ENCODE data around the gene LPAR4. TPM values are rescaled to one million over a fixed set of nuclear protein-coding genes. Genes with fewer than 3 reads are reported as not detected.
"Not testable (repeated sequence)": the region's sequence is repeated elsewhere in the genome, so short reads cannot be mapped to it uniquely, and the experiment has no call there.

LPAR4 gene
- total RNA-seq, 1 donor from 2014 or later = 1.7 TPM

DNA sequence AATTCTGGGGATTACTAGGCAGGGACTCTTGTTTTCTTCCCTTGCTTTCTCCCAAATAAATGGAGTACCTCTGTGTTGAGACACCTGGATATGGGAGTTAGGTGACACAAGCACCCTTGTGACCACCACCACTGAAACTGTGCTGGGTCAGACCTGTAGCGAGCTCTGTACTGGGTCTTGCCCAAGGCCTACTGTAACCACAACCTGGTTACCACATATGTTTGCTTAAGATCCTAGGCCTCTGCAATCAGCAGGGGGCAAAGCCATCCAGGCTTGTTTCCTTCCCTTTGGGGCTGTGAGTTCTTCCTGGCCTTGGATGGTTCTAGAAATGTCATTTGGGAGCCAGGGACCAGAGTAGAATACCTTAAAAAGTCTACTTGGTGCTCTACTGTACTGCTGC is 49.4 kb downstream of the LPAR4 start:
- no peak for DNase-seq (ENCODE audit: low spot score)
- Mint-ChIP-seq H3K36me3 (ENCODE audit: low read depth) (no peaks in the 10 kb centered on the region), H3K4me1 (ENCODE audit: low read depth) (no peaks in the 10 kb centered on the region)

DNA sequence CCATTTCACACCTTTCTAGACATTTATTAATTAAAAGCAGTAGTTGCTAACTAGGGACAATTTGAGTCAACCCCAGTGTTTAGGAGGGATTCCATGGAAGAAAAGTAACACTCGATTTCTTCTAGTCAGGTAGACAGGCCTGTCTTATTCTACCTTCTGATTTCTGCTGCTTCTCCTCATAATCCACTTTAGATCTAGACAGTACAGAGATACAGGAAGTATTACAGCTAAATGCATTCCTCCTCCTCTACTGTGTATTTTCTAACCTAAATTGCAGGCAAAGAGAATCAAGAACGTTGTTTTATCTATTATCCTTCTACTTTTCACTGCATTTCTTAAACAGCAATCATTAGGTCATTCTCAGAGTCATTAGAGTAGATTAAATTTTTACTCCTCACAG is 52.6 kb downstream of the LPAR4 start:
- TF ChIP-seq, protein P1, sequence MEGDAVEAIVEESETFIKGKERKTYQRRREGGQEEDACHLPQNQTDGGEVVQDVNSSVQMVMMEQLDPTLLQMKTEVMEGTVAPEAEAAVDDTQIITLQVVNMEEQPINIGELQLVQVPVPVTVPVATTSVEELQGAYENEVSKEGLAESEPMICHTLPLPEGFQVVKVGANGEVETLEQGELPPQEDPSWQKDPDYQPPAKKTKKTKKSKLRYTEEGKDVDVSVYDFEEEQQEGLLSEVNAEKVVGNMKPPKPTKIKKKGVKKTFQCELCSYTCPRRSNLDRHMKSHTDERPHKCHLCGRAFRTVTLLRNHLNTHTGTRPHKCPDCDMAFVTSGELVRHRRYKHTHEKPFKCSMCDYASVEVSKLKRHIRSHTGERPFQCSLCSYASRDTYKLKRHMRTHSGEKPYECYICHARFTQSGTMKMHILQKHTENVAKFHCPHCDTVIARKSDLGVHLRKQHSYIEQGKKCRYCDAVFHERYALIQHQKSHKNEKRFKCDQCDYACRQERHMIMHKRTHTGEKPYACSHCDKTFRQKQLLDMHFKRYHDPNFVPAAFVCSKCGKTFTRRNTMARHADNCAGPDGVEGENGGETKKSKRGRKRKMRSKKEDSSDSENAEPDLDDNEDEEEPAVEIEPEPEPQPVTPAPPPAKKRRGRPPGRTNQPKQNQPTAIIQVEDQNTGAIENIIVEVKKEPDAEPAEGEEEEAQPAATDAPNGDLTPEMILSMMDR (IDR thresholded peaks at IDR 0.05) = no peak
- H3K4me1 Mint-ChIP-seq (ENCODE audit: low read depth) = no peaks in the 10 kb centered on the region
- no peak overlapping the region for H3K27ac Mint-ChIP-seq (ENCODE audit: unreplicated experiment)
- DNase-seq (ENCODE audit: low spot score) = no peak
- H3K36me3 Mint-ChIP-seq (ENCODE audit: low read depth) = no peaks in the 10 kb centered on the region
- H3K27me3 Mint-ChIP-seq (ENCODE audit: low read depth) = no peaks in the 10 kb centered on the region
- H3K9me3 Mint-ChIP-seq (ENCODE audit: low read depth) = peaks cover 5% of the 10 kb centered on the region
- H3K4me3 Mint-ChIP-seq (ENCODE audit: unreplicated experiment) = no peak overlapping the region

More for the DNA sequence above, 49.4 kb downstream of the LPAR4 start:
- peaks cover 3% of the 10 kb centered on the region for H3K9me3 Mint-ChIP-seq (ENCODE audit: low read depth)
- H3K4me3 Mint-ChIP-seq (ENCODE audit: unreplicated experiment) = no peak overlapping the region
- H3K27ac Mint-ChIP-seq (ENCODE audit: unreplicated experiment) = no peak overlapping the region
- TF ChIP-seq, protein P1 (IDR thresholded peaks at IDR 0.05) = no peak
- no peaks in the 10 kb centered on the region for H3K27me3 Mint-ChIP-seq (ENCODE audit: low read depth)

DNA sequence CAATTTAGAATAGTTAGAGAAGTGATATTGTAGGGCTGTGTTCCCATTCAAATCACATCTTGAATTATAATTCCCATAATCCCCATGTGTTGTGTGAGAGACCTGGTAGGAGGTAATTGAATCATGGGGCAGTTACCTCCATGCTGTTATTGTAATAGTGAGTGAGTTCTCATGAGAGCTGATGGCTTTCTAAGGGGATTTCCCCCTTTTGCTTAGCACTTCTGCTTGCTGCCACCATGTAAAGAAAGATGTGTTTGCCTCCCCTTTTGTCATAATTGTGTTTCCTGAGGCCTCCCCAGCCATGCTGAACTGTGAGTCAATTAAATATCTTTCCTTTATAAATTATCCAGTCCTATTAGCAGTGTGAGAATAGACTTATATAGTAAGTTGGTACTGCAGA is 53.2 kb downstream of the LPAR4 start:
- Mint-ChIP-seq H3K4me3 (ENCODE audit: unreplicated experiment) (no peak overlapping the region), H3K4me1 (ENCODE audit: low read depth) (no peaks in the 10 kb centered on the region), H3K27ac (ENCODE audit: unreplicated experiment) (no peak overlapping the region), H3K27me3 (ENCODE audit: low read depth) (no peaks in the 10 kb centered on the region), H3K36me3 (ENCODE audit: low read depth) (no peaks in the 10 kb centered on the region), H3K9me3 (ENCODE audit: low read depth) (peaks cover 5% of the 10 kb centered on the region)
- TF ChIP-seq, protein P1 (IDR thresholded peaks at IDR 0.05) = no peak
- no peak for DNase-seq (ENCODE audit: low spot score)

DNA sequence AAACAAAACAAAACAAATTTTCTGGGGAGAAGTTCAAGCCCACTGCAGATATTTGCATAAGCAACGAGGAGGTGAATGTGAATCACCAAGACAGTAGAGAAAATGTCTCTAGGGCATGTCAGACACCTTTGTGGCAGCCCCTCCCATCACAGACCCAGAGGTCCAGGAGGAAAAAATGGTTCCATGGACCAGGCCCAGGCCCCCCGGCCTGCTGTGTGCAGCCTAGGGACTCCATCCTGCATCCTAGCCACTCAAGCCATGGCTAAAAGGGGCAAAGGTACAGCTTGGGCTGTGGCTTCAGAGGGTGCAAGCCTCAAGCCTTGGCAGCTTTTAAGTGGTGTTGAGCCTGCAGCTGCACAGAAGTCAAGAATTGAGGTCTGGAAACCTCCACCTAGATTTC is 54.0 kb downstream of the LPAR4 start:
- Mint-ChIP-seq H3K36me3 (ENCODE audit: low read depth) (no peaks in the 10 kb centered on the region), H3K27ac (ENCODE audit: unreplicated experiment) (no peak overlapping the region), H3K9me3 (ENCODE audit: low read depth) (peaks cover 5% of the 10 kb centered on the region), H3K27me3 (ENCODE audit: low read depth) (no peaks in the 10 kb centered on the region), H3K4me3 (ENCODE audit: unreplicated experiment) (no peak overlapping the region), H3K4me1 (ENCODE audit: low read depth) (no peaks in the 10 kb centered on the region)
- no peak for DNase-seq (ENCODE audit: low spot score)
- TF ChIP-seq, protein P1 (IDR thresholded peaks at IDR 0.05) = no peak

DNA sequence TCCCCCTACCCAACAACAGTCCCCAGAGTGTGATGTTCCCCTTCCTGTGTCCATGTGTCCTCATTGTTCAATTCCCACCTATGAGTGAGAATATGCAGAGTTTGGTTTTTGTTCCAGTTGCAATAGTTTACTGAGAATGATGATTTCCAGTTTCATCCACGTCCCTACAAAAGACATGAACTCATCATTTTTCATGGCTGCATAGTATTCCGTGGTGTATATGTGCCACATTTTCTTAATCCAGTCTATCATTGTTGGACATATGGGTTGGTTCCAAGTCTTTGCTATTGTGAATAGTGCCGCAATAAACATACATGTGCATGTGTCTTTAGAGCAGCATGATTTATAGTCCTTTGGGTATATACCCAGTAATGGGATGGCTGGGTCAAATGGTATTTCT is 55.0 kb downstream of the LPAR4 start:
- not testable (repeated sequence) for H3K27me3 Mint-ChIP-seq (ENCODE audit: low read depth); H3K36me3 Mint-ChIP-seq (ENCODE audit: low read depth); H3K4me3 Mint-ChIP-seq (ENCODE audit: unreplicated experiment); DNase-seq (ENCODE audit: low spot score); H3K27ac Mint-ChIP-seq (ENCODE audit: unreplicated experiment); H3K9me3 Mint-ChIP-seq (ENCODE audit: low read depth); H3K4me1 Mint-ChIP-seq (ENCODE audit: low read depth)

Other genes starting within 250 kb of the LPAR4 start
- 0.22 to 0.28 TPM (median 0.24 TPM) in 3 replicates for gene RTL3, start 88.4 kb upstream of the LPAR4 start, total RNA-seq
- not detected in 3 replicates for gene P2RY10, start 197.7 kb downstream of the LPAR4 start, total RNA-seq